ENCODE data around the gene PDCD2L.

PDCD2L gene

DNA sequence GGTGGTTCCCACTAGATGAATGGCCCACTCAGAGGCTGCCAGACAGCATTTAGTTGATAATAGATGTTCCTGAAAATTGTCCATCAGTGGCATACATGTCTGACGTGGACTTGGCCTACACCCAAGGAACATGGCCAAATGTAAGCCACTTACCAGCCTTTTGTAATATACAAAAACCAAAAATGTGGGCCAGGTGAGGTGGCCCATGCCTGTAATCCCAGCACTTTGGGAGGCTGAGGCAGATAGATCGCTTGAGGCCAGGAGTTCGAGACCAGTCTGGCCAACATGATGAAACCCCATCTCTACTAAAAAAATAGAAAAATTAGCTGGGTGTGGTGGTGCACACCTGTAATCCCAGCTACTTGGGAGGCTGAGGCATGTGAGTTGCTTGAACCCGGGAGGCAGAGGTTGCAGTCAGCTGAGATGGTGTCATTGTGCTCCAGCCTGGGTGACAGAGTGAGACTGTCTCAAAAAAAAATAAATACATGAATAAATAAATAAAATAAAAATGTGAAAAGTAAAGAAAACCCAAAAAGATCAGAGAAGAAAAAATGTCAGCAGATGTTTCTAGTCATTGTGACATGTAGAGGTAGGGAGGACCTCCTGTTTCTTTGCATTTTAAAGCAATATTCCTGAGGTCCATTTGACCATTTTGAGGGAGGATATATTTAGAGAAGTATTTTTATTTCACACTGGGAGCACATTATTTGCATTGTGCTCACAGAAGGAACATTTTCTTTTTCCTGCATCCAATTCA is 70.2 kb downstream of the PDCD2L start:
- DNase-seq = no peak

- no peak for DNase-seq
Observed at GRCh38 chr19:34475026-34475974, 71.1 kb downstream of the PDCD2L start.

Measured in effector CD8-positive, alpha-beta T cell (primary cell).